ENCODE measurements around the gene NOC2L. TPM values are rescaled to one million over a fixed set of nuclear protein-coding genes. Genes with fewer than 3 reads are reported as not detected.

Gene NOC2L
- total and polyA plus RNA-seq, 2 donors from 2014 or later: 42.4 to 65.5 TPM

GRCh38 chr1:961132-961669 lies 2.1 kb upstream of the NOC2L start:
- H3K9ac ChIP-seq (ENCODE audit: low read length in 3 of 3): no peak overlapping the region
- no peak for TF ChIP-seq CTCF (IDR thresholded peaks at IDR 0.05; ENCODE audit: borderline replicate concordance, extremely low read depth, insufficient read depth)
- FAIRE-seq (no peak), DNase-seq (peak in 1 of 5 donors; percentile 56)
- peak overlapping the region in 1 of 3 donors; percentile 35 for H3K4me3 ChIP-seq (ENCODE audit: low read length in 3 of 3)
- H3K27me3 ChIP-seq (ENCODE audit: control insufficient read depth, insufficient read depth, low read length): no peaks in the 10 kb centered on the region
- H3K36me3 ChIP-seq (ENCODE audit: control insufficient read depth in 2 of 3, insufficient read depth in 3 of 3, low read length in 3 of 3): no peaks in the 10 kb centered on the region
- H3K27ac ChIP-seq (ENCODE audit: low read depth in 2 of 2, low read length in 2 of 2): no peak overlapping the region
- no peaks in the 10 kb centered on the region for H3K9me3 ChIP-seq (ENCODE audit: control insufficient read depth in 2 of 3, insufficient read depth in 1 of 3, low read length in 3 of 3)
- H3K4me1 ChIP-seq (ENCODE audit: control insufficient read depth in 2 of 3, insufficient read depth in 2 of 3, low read depth in 1 of 3, low read length in 3 of 3): peaks cover 0 to 10% (median 3%) of the 10 kb centered on the region in 3 donors
- intact Hi-C loops (cut with DNase I): no loop called here

GRCh38 chr1:960363-961131 lies 1.5 kb upstream of the NOC2L start, which contains the start of gene KLHL17:
Gene KLHL17 (plus strand): TSS chr1:960584. CDS start chr1:960694, 110 bp downstream.
- DNase-seq (peak; percentile 45 to 92 (median 75)), FAIRE-seq (no peak)
- Histone ChIP-seq H3K9ac (ENCODE audit: low read length in 3 of 3) (no peak within 1 kb of the TSS), H3K9me3 (ENCODE audit: control insufficient read depth in 2 of 3, insufficient read depth in 1 of 3, low read length in 3 of 3) (no peaks in the 10 kb centered on the region), H3K4me1 (ENCODE audit: control insufficient read depth in 2 of 3, insufficient read depth in 2 of 3, low read depth in 1 of 3, low read length in 3 of 3) (peaks cover 0 to 8% (median 3%) of the 10 kb centered on the region in 3 donors), H3K36me3 (ENCODE audit: control insufficient read depth in 2 of 3, insufficient read depth in 3 of 3, low read length in 3 of 3) (peaks cover 0 to 3% (median 0%) of the 10 kb centered on the region in 3 donors), H3K4me3 (ENCODE audit: low read length in 3 of 3) (peak within 1 kb of the TSS in 1 of 3 donors; percentile 35), H3K27ac (ENCODE audit: low read depth in 2 of 2, low read length in 2 of 2) (no peak within 1 kb of the TSS), H3K27me3 (ENCODE audit: control insufficient read depth, insufficient read depth, low read length) (no peaks in the 10 kb centered on the region)
- intact Hi-C loops (cut with DNase I): no loop called here
- no peak for TF ChIP-seq CTCF (IDR thresholded peaks at IDR 0.05; ENCODE audit: borderline replicate concordance, extremely low read depth, insufficient read depth)

- H3K36me3 ChIP-seq (ENCODE audit: control insufficient read depth in 2 of 3, insufficient read depth in 3 of 3, low read length in 3 of 3): peaks cover 0 to 5% (median 3%) of the 10 kb centered on the region in 3 donors
- no peak overlapping the region for H3K27ac ChIP-seq (ENCODE audit: low read depth in 2 of 2, low read length in 2 of 2)
- DNase-seq (peak in 1 of 5 donors; percentile 82), FAIRE-seq (no peak)
- H3K4me1 ChIP-seq (ENCODE audit: control insufficient read depth in 2 of 3, insufficient read depth in 2 of 3, low read depth in 1 of 3, low read length in 3 of 3): peaks cover 0 to 8% (median 3%) of the 10 kb centered on the region in 3 donors
- no peaks in the 10 kb centered on the region for H3K27me3 ChIP-seq (ENCODE audit: control insufficient read depth, insufficient read depth, low read length)
- intact Hi-C loops (cut with DNase I): no loop called here
- no peak for TF ChIP-seq CTCF (IDR thresholded peaks at IDR 0.05; ENCODE audit: borderline replicate concordance, extremely low read depth, insufficient read depth)
- H3K4me3 ChIP-seq (ENCODE audit: low read length in 3 of 3): peak overlapping the region in 1 of 3 donors; percentile 32
- H3K9me3 ChIP-seq (ENCODE audit: control insufficient read depth in 2 of 3, insufficient read depth in 1 of 3, low read length in 3 of 3): no peaks in the 10 kb centered on the region
- no peak overlapping the region for H3K9ac ChIP-seq (ENCODE audit: low read length in 3 of 3)
These were observed 791 bp upstream of the NOC2L start for GRCh38 chr1:959731-960362.
